HEK293T (cell line): ENCODE results near the gene SUN3.

ENCODE experiments used
- TARDBP ChIP-seq: fragments of 450-650 bp; IDR thresholded peaks from 2 replicates; pipeline ENCODE4 v1.6.1; 2016
- ZNF384 ChIP-seq: fragments of 450-650 bp; IDR thresholded peaks from 2 replicates; pipeline ENCODE4 v1.6.1; 2016

GRCh38 chr7:48028938-48029337, at the start of gene SUN3:
- no peak for TF ChIP-seq TARDBP
- no peak for TF ChIP-seq ZNF384
